ENCODE data around the gene AASDH. TPM values are rescaled to one million over a fixed set of nuclear protein-coding genes. Genes with fewer than 3 reads are reported as not detected.

Gene AASDH, protein sequence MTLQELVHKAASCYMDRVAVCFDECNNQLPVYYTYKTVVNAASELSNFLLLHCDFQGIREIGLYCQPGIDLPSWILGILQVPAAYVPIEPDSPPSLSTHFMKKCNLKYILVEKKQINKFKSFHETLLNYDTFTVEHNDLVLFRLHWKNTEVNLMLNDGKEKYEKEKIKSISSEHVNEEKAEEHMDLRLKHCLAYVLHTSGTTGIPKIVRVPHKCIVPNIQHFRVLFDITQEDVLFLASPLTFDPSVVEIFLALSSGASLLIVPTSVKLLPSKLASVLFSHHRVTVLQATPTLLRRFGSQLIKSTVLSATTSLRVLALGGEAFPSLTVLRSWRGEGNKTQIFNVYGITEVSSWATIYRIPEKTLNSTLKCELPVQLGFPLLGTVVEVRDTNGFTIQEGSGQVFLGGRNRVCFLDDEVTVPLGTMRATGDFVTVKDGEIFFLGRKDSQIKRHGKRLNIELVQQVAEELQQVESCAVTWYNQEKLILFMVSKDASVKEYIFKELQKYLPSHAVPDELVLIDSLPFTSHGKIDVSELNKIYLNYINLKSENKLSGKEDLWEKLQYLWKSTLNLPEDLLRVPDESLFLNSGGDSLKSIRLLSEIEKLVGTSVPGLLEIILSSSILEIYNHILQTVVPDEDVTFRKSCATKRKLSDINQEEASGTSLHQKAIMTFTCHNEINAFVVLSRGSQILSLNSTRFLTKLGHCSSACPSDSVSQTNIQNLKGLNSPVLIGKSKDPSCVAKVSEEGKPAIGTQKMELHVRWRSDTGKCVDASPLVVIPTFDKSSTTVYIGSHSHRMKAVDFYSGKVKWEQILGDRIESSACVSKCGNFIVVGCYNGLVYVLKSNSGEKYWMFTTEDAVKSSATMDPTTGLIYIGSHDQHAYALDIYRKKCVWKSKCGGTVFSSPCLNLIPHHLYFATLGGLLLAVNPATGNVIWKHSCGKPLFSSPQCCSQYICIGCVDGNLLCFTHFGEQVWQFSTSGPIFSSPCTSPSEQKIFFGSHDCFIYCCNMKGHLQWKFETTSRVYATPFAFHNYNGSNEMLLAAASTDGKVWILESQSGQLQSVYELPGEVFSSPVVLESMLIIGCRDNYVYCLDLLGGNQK
- 6.0 and 6.8 TPM in 2 replicates for total RNA-seq

DNA sequence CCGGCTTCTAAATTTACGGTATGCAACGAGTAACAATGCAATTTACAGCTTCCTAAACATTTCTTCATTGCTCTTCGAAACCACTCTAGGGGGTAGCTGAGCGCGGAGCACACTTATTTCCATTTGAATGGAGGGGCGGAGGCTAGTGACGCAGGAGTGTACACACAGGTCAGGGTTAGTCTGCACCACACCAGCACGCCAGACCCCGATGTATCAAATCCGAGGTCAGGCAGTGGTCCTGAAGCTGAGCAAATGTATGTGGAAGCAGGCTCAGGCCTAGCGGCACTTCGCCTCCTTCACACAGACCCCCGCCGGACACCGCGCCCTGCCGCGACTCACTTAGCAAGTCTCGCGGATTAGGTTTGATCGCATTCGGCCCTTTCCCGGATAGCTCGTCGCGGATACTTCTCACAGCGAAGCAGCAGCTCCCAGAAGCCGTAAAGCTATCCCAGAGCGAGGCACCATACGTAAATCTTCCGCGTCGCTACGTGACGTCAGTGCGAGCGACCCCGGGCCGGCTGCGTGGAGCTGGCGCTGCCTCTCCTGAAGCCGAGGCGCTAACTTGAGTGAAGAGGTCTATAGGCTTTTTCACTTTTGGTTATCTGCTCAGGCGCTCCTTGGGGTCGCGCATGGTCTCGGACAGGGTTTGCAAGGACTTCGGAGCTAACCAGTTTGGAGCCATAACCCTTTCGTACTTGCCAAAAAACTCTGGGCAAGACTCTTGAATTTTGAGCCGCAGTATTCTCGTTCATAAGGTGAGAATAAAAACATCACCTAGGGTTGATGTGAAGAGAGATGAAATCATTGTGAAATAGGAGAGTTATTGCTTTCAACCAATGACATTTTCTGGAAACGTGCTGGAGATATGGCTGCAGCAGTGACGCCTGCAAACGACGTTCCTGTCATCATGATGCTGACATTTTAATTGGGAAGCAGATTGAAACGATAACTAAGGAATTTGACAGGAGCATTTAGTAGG, at the start of gene AASDH:
Gene AASDH, minus strand, starts transcription at position 469 of the 979 bp plus-strand sequence. CDS start 3,192 bp downstream, outside the sequence.

DNA sequence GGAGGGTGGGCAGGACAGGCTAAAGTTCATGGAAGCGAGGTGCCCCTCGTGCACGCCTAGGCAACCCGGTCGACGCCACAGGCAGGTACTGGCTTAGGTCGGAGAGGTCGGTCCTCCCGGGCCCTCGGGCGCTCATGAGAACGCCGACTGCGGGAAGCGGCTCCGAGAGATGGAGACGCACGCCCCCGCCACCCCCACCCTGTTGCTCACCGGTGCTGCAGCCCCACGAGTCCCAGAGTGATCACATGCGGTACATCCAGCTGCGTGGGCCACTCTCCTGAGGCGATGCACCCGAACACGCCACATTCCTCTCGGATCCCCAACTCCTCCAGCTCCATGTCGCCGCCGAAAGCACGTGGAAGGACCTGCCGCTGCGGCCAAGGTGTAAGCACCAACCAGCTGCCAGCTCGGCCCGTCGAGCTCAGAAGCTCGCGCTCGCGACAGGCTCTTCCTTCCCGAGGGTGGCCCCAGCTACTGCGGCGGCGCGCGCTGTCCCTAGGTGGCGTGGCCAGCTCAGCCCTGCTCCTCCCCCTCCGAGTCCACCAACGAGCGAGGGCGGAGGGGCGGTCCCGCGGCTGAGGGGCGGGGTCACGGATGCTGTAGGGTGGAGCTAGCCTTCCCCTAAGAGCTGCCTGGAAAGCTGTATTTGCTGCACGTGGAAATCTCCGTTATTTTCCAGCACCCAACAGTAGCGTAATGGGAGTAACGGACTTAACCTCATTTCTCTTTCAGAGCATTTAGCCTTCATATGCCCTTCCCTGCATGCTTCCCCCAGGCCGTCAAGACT, 48.0 kb upstream of the AASDH start, which contains the start of gene PPAT:
Gene PPAT, minus strand, starts transcription at position 476 of the 787 bp plus-strand sequence. Its CDS starts 138 bp downstream, at position 338.

Other genes starting within 250 kb of the AASDH start
- 11.0 and 12.1 TPM in 2 replicates for gene PPAT, start 48.1 kb upstream of the AASDH start, total RNA-seq
- gene PAICS, start 48.8 kb upstream of the AASDH start, total RNA-seq = 83.4 and 91.9 TPM in 2 replicates
- 57.8 and 67.5 TPM in 2 replicates for gene SRP72, start 80.1 kb upstream of the AASDH start, total RNA-seq
- 0.07 and 0.10 TPM in 2 replicates for gene ARL9, start 118.3 kb upstream of the AASDH start, total RNA-seq